GM21381 (cell line): Measurements from ENCODE around the gene EIF2AK3.

ENCODE experiments used
- ATAC-seq: cut with Tn5 transposase; IDR thresholded peaks from one replicate; pipeline ENCODE4 v1.9.1; 2021; ENCODE audit warnings: mild to moderate bottlenecking, moderate library complexity; ENCODE audit not compliant: unreplicated experiment

The EIF2AK3 gene

GRCh38 chr2:88545118-88545517 is 82.1 kb downstream of the EIF2AK3 start:
- no peak for ATAC-seq

- ATAC-seq: no peak
Observed at GRCh38 chr2:88543541-88544057, 83.7 kb downstream of the EIF2AK3 start.

- no peak for ATAC-seq
Observed at GRCh38 chr2:88542668-88543067, 84.6 kb downstream of the EIF2AK3 start.

- ATAC-seq: no peak
Observed at GRCh38 chr2:88540346-88540745, 86.9 kb downstream of the EIF2AK3 start.

- ATAC-seq: no peak
Observed at GRCh38 chr2:88538362-88538917, 88.8 kb downstream of the EIF2AK3 start.

- ATAC-seq: no peak
Observed at GRCh38 chr2:88537640-88538039, 89.6 kb downstream of the EIF2AK3 start.

GRCh38 chr2:88530081-88530480 is 97.2 kb downstream of the EIF2AK3 start:
- ATAC-seq: no peak

GRCh38 chr2:88521445-88522073 is 105.7 kb downstream of the EIF2AK3 start:
- ATAC-seq: no peak

- ATAC-seq: no peak
Observed at GRCh38 chr2:88517759-88518201, 109.5 kb downstream of the EIF2AK3 start.
